Measurements from ENCODE around the gene DDX10.

The DDX10 gene

DNA sequence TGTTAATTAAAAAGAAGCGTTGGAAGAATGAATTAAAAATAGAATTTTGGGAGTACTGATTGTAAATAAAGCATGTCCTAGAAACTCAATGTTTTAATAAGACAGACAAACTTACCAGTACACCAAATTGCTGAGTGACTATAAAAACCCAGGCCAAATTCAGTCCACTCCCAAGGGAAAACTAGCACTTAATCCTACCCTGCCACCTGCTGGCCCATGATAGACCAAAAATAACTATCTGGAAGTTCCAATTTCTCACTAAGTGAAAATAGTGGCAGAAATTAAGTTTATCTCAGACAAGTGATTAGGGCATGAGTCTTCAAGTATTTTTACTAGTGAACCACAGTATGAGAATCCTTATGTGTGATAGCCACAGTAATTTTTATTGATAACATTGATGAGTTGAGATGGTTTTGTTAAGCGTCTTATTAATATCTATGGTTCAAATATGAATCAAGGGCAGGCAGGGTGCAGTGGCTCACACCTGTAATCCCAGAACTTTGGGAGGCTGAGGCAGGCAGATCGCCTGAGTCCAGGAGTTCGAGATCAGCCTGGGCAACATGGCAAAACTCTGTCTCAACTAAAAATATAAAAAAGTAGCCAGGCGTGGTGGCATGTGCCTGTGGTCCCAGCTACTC, 9.8 kb upstream of the DDX10 start:
- DNase-seq (ENCODE audit: low read depth) = peak; percentile 49

DNA sequence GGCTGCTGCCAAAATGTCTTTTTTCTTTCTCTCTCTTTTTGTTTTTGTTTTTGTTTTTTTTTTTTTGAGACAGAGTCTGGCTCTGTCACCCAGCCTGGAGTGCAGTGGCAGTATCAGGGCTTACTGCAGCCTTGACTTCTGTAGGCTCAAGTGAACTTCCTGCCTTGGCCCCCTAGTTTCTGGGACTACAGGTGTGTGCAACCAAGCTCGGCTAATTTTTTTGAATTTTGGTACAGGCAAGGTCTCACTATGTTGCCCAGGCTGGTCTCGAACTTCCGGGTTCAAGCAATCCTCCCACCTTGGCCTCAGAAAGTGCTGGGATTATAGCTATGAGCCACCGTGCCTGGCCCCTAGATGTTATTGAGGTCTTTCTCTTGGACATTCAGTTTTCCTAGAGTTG, 2.2 kb upstream of the DDX10 start:
- no peak for DNase-seq (ENCODE audit: low read depth)

DNA sequence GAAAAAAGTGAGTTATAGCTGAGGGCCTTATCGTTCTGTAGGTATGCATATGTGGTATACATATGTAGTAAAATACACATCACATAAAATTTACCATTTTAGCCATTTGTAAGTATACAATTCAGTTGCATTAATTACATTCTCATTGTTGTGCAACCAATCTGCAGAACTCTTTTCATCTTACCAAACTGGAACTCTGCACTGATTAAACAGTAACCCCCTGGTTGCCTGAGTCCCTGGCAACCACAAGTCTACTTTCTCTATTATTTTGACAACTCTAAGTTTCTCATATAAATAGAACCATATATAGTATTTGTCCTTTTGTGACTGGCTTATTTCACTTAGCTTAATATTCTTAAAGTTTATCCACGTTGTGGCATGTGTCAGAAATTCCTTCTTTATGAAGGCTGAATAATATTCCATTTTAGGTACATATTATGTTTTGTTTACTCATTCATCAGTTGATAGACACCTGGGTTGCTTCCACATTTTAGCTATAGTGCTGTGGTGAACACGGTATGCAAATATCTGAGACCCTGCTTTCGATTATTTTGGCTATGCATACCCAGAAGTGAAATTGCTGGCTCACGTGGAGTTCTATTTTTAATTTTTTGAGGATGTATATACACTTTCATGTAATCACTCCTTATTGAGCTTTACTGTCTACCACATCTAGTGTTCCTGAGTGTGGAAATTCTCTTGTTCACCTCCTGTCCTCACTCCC, 1.6 kb upstream of the DDX10 start:
- no peak for DNase-seq (ENCODE audit: low read depth)

DNA sequence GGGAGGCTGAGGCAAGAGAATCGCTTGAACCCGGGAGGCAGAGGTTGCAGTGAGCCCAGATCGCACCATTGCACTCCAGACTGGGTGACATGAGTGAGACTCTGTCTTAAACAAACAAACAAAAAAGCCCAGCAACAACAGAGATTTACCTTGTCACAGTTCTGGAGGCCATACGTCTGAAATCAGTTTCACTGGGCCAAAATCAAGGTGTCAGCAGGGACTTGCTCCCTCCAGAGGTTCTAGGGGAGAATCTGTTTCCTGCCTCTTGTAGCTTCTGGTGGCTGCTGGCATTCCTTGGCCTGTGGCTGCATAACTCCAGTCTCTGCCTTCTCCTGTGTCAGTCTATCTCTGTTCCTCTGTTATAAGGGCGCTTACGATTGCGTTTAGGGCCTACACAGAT, 1.5 kb downstream of the DDX10 start:
- DNase-seq (ENCODE audit: low read depth) = no peak

GRCh38 chr11:108669286-108669685, 4.4 kb downstream of the DDX10 start:
- DNase-seq (ENCODE audit: low read depth) = no peak

DNA sequence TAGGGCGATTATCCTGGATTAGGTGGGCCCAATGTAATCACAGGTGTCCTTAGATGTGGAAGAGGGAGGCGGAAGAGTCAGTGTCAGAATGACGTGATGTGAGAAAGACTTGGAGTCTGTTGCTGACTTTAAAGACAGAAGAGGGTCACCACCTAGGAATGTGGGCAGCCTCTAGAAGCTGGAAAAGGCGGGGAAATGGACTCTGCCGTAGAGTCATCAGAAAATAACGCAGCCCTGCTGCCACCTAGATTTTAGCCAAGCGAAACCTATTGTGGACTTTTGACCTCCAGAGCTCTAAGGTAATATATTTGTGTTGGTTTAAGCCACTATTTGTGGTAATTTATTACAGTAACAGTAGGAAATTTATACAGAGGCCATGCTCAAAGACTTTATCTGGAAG, 4.8 kb downstream of the DDX10 start:
- peak; percentile 21 for DNase-seq (ENCODE audit: low read depth)

- DNase-seq (ENCODE audit: low read depth) = no peak
Measured at GRCh38 chr11:108670451-108670850, 5.6 kb downstream of the DDX10 start.

DNA sequence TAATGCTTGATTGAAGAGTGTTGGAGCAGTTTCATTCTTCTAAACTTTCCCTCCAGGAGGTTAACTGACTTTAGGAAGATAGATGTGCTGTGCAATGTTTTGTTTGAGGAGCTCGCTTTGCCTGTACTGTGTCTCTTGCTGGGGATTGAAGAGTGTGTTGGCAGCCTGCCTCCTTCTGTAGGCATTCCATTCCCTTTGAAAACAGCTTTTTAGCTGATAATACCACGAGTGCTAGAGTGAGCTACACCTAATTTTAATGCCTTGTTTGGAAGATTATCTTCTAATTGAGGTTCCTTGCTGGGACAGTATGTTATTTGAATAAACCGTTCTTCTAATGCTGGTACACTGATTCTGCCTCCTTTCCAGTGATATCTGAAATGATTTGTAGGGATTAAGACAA, 7.2 kb downstream of the DDX10 start:
- DNase-seq (ENCODE audit: low read depth) = peak; percentile 79

DNA sequence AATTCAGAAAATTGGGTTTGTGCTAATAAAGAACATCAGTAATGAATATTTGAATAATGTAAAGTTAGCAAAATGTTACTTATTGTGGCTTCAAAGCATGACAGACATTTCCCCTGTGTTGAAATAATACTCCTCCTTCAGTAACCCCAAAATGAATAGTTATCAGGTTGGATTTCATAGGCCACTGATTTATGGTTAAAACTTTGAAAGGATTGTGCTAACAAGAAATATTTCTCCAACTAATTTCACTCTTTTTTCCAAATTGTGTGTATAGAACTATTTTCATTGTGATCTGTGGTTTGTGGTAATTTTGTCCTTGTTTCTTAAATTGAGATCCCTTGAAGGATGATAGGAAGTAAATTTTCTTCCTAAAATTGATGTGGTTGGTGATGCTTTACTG, 7.9 kb downstream of the DDX10 start:
- peak; percentile 27 for DNase-seq (ENCODE audit: low read depth)

GRCh38 chr11:108679045-108679444, 14.2 kb downstream of the DDX10 start:
- no peak for DNase-seq (ENCODE audit: low read depth)

DNA sequence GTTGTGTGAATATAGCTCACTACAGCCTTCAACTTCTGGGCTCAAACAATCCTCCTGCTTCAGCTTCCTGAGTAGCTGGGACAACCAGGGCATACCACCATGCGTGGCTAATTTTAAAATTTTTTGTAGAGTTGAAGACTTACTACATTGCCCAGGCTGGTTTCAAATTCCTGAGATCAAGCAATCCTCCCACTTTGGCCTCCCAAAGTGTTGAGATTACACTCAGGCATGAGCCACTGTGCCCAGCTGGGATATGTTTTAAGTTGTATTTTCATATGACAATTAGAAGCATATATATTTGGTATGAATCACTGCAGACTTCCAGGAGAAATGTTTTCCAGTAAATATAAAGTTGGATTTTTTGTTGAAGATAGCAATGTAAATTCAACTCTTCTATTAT, 15.4 kb downstream of the DDX10 start:
- peak; percentile 29 for DNase-seq (ENCODE audit: low read depth)

- DNase-seq (ENCODE audit: low read depth) = no peak
Measured at GRCh38 chr11:108685419-108686130, 20.7 kb downstream of the DDX10 start.

- DNase-seq (ENCODE audit: low read depth) = peak; percentile 63
Measured at GRCh38 chr11:108693852-108694251, 29.0 kb downstream of the DDX10 start.

DNA sequence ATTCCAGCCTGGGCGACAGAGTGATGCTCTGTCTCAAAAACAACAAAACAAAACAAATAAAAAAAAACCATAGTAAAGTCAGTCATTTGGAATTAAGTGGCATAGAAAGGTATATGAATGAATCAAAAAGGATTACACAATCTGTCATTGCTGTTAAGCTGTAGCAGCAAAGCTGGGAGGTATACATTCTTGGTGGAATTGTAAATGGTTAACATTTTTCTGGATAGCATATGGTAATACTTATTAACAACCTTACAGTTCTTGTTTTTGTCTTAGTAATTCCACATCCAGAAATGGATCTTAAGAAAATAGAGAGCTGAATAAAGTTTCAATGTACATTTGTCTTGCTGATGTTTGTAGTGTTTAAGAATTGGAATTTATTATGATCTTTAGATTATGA, 30.0 kb downstream of the DDX10 start:
- DNase-seq (ENCODE audit: low read depth) = no peak

GRCh38 chr11:108697872-108698473, 33.1 kb downstream of the DDX10 start:
- DNase-seq (ENCODE audit: low read depth) = peak; percentile 84

GRCh38 chr11:108698844-108699642, 34.2 kb downstream of the DDX10 start:
- peak; percentile 58 for DNase-seq (ENCODE audit: low read depth)

GRCh38 chr11:108703916-108704315, 39.0 kb downstream of the DDX10 start:
- no peak for DNase-seq (ENCODE audit: low read depth)

DNA sequence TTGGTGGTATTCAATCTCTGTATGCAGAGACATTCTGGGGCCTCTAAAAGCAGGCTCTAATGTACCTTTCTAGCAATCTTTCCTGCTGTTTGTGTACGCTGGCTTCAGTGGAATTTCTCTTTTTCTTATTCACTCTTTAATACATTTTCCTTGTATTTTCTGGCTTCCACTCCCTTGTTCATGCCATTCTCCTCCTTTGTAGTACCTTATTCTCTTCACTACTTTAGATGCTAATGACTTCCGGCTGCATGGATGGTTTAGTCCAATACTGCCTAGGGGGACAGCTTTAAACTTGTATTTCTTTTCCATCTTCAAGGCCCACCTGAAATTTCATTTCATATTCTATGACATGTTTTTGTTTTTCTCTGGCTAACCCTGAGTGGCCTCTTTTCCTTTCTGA, 40.2 kb downstream of the DDX10 start:
- DNase-seq (ENCODE audit: low read depth) = no peak

DNA sequence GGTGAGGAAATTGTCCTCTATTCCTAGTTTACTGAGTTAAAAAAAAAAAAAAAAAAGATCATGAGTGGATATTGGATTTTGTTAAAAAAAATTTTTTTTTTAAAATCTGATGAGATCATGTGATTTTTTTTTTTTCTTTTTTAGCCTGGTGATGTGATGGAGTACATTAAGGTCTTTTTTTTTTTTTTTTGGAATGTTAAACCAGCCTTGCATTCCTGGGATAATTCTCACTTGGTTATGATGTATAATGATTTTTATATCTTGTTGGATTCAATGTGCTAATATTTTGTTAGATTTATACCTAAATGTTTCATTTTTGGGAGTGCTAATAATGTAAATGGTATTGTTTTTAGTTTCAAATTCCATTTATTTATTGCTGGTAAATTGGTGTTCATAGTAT, 43.3 kb downstream of the DDX10 start:
- DNase-seq (ENCODE audit: low read depth) = no peak

- no peak for DNase-seq (ENCODE audit: low read depth)
Measured at GRCh38 chr11:108709741-108710140, 44.9 kb downstream of the DDX10 start.

DNA sequence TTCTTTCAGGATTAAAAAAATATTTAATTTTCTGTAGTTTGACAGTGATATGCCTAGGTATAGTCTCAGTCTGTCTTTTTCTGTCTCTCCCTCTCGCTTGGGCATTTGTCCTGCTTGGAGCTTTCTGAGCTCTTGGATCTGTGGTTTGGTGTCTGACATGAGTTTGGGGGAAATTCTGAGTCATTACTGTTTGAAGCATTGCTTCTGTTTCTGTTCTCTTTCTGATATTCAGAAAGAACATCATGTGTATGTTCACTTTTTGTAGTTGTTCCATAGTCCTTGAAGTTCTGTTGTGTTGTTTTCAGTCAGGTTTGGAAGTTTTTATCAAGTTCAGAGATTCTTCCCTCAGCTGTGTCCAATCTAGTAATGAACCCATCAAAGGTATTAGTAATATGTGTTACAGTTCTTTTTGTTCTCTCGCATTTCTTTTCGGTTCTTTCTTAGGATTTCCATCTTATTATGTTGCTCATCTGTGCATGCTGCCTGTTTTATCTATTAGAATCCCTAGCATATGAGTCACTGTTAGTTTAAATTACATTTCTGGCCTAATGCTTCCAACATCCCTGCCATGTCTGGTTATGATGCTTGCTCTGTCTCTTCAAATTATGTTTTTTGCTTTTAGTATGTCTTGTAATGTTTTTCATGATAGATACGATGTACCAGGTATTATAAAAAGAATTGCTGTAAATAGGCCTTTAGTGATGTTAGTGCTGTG, 48.4 kb downstream of the DDX10 start:
- DNase-seq (ENCODE audit: low read depth) = peak; percentile 82

All from amniotic epithelial cell (primary cell).